ENCODE results near the gene EXOC3L1.

- TF ChIP-seq CTCF (conservative IDR thresholded peaks at IDR 0.05; ENCODE audit: low read length): no peak
- no peak for TF ChIP-seq EZH2phosphoT487 (IDR thresholded peaks at IDR 0.05; ENCODE audit: borderline replicate concordance, low read depth, low read length)
Measured at GRCh38 chr16:67184453-67184994, 5.4 kb downstream of the EXOC3L1 start.

Measured in OCI-LY7 (cell line).